HG02840 (cell line): Measurements from ENCODE around the gene FMN2.
"Not testable (repeated sequence)": the region's sequence is repeated elsewhere in the genome, so short reads cannot be mapped to it uniquely, and the experiment has no call there.

ENCODE experiments used
- ATAC-seq: cut with Tn5 transposase; IDR thresholded peaks from one replicate; pipeline ENCODE4 v1.9.1; 2021; ENCODE audit warnings: mild to moderate bottlenecking, moderate library complexity, moderate number of reproducible peaks; ENCODE audit not compliant: unreplicated experiment, low FRiP score

The FMN2 gene

GRCh38 chr1:240294566-240294965 lies 202.9 kb downstream of the FMN2 start:
- ATAC-seq = no peak

- ATAC-seq = no peak
Observed at GRCh38 chr1:240295811-240296210, 204.1 kb downstream of the FMN2 start.

GRCh38 chr1:240304466-240304865 lies 212.8 kb downstream of the FMN2 start:
- no peak for ATAC-seq

- no peak for ATAC-seq
Observed at GRCh38 chr1:240306673-240307072, 215.0 kb downstream of the FMN2 start.

DNA sequence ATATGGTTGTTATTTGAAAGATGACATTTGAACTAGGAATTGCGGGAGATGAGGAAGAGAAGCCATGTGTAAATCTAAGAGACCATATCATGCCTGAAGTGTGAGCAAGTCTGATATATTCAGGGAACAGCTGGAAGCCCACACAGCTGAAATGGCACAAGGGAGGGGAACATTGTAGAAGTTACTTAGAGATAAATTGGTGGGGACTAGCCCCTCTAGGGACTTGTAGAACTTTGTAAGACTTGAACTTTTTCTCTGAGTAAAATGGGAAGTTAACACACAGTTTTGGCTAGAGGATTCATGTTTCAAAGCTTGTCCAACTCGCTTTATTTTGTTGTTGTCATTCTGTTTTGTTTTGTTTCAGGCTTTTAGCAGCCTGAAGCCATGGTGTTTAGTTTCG lies 216.4 kb downstream of the FMN2 start:
- no peak for ATAC-seq

GRCh38 chr1:240309769-240310168 lies 218.1 kb downstream of the FMN2 start:
- ATAC-seq = no peak

GRCh38 chr1:240310226-240310925 lies 218.7 kb downstream of the FMN2 start:
- ATAC-seq = no peak

DNA sequence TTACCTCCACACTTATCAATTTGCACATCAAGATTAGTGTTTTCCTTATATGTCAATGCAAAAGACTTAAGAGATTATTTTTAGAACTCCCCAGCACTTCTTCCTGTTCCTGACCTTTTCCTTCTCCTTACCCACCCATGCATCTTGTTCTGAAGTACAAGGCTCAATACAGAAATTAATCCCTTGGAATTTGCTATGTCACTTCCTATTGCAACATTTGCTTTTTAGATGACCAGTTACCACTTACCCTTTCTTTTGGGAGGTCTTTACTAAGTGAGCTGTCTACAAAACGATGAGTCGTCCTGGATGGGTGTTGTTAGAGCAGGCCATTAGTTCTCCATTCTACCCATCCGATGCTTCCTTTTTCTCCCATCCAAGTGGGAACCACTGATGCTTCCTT lies 221.2 kb downstream of the FMN2 start:
- no peak for ATAC-seq

DNA sequence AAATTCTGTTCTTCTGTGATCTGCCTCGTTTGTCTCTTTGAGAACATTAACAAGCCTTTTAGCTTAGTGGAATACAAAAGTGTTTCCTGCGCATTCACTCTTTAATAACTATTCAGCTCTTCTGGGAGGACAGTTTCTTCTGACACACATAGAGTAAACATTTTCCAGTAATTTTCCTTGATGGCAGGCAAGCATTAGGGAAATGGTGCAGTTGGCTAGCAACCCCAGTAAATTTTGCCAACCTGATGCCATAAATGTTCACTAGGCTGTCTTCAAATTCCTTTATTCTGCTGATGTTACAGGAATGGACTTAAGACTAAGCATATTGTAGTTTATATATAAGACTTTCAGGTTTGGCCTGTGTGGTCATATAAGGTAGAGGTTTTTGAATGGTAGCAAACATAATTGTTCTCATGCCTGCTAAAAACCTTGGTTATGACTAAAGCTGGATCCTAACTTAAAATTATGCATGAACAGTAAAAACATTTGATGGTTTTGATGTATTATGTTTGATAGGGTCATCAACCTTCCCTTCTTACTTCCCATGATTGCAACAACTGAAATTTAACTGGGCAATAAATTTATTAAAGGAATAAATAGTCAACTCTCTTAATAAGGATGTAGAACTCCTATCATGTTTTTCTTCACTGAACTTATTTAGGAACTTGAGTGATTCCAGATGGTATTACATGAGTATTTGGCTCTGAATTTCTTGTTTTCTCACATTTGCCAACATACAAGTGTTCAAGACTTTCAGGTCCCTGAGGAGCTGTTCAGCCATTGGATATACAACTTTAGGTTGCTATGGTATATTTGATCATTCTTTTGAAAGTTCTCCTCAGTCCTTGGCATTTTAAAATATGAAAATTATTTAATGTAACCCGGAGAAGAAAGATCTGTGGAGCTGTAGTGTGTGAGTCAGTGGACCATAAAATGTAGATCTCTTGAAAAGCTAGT lies 223.4 kb downstream of the FMN2 start:
- ATAC-seq = no peak

DNA sequence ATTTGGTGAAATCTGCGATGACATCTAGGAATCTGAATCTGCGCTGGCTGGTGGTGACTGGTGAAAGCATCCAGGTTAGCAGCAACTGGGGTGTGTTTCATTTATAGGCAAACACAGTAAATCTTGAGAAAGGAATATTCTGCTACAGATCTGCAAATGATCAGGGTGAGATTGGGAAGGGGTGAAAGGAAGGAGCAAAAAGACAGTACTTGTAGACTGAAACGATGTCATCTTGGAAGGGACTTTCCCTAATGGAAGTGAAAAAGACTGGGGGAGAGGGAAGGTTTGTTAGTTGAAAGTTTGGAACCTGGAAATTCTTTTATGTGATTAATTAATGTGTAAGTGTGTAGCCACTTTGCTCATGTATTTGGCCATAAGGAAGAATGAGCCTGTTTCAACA lies 228.3 kb downstream of the FMN2 start:
- ATAC-seq = no peak

GRCh38 chr1:240320659-240321058 lies 229.0 kb downstream of the FMN2 start:
- no peak for ATAC-seq

GRCh38 chr1:240322943-240323342 lies 231.3 kb downstream of the FMN2 start:
- no peak for ATAC-seq

DNA sequence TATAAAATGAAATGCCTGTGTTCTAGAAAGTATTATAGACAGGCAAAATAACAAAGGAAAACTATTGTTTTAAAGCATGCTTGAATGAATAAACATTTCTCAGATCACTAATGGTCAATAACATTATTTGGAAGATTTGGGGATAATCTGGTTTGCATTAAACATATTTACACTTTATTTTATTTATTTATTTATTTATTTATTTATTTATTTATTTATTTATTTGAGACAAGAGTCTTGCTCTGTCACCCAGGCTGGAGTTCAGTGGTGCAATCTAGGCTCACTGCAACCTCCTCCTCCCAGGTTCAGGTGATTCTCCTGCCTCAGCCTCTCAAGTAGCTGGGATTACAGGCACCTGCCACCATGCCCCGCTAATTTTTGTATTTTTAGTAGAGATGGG lies 236.7 kb downstream of the FMN2 start:
- not testable (repeated sequence) for ATAC-seq

- no peak for ATAC-seq
Observed at GRCh38 chr1:240329443-240329842, 237.8 kb downstream of the FMN2 start.

- no peak for ATAC-seq
Observed at GRCh38 chr1:240332672-240333071, 241.0 kb downstream of the FMN2 start.

GRCh38 chr1:240337781-240338180 lies 246.1 kb downstream of the FMN2 start:
- no peak for ATAC-seq

DNA sequence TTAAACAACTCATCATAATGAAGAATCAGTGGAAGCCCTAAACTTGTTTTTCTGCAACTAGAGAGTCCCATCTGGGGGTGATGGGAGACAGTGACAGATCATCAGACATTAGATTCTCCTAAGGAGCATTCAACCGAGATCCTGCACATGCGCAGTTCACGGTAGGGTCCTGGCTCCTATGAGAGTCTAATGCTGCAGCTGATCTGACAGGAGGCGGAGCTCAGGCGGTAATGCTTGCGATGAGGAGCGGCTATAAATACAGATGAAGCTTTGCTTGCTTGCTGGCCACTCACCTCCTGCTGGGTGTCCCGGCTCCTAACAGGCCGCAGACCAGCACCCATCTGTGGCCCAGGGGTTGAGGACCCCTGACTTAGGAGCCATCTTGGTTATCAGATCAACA lies 247.2 kb downstream of the FMN2 start:
- ATAC-seq = no peak

DNA sequence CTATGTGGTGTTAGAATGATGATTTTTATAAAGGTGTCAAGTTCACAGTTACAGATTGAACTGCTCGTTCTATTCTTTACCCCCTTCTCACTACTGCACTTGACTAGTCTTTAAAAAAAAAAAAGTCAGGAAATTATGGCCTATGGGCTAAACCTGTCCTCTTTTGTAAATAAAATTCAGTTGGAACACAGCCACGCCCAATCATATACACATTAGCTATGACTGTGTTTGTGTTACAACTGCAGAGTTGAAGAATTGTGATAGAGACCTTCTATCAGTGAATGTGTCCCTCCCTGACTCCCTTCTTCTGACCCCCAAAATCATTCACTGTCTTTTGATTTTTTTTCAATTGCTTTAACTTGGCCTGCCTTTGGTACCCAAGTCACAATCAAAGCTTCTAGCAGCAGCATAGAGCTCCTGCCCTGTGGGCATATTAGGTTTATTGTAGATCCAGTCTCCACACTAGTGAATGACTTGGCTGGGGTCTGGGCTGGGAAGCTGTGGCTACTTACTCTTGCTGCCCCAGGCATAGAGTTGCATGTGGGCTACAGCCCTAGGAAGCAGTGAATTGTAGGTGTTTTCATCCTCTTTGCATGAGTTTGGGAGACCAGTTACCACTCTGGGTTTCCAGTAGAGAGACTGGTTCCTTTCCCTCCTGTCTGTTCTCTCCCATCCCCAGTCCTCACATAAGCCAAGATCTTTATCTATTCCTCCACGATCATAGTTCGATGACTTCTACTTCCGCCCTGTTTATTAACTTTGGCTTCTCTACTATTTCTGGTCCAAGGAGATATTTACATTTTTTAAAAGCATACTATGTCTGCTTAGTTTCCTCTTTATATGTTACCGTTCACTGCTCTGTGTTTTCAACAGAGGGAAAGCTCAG lies 249.9 kb downstream of the FMN2 start:
- ATAC-seq = no peak

DNA sequence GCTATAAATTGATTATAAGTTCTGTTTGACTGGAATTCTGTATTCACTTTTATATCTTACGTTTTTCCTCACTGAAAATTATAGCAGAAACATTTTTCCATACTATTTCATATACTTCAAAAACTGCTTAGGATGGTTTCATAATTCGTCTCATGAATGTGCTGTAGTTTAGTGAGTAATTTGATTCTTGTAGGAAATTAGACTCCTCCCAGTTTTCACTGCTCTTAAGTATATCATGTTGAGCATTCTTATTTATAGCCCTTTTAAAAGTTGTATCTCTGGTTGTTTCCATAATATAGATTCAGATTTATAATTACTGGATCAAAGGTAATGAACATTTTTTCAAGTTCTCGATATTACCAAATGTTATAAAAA lies 250.6 kb downstream of the FMN2 start:
- ATAC-seq = no peak

DNA sequence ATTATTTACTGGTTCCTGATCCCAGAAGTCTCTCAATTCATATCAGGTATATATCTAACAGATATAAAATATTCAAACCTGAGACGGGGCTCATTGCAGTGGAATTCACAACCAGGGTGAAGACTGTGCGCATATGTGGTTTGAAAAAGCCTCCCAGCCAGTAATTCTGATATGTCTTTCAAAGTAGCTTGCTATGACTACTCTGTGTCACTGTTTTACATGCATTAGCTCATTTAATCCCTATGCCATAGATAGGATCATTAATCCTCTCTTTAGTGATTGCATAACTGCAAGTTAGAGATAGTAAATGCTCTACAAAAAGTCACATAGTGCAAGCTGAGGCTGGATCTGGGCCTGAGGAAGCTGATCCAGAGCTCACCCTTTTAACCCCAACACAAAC lies 251.4 kb downstream of the FMN2 start:
- no peak for ATAC-seq

- no peak for ATAC-seq
Observed at GRCh38 chr1:240343966-240344365, 252.3 kb downstream of the FMN2 start.
